ENCODE data around the gene RPRML.

DNA sequence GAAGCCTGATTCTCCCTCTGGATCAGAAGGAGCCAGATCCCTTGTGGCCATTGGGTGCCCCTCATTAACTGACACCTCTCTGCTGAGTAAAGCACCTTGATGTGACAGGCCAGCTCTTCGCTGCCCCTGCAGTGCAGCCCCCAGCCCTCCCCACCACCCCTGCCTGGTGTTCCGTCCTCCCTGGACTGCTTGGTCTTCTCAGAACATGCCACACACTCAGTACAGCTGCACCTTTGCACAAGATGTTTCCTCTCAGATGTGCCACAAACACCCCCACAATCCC, 35.9 kb downstream of the RPRML start:
- TF ChIP-seq CTCF (IDR thresholded peaks at IDR 0.05), result no peak
- TF ChIP-seq POLR2A (IDR thresholded peaks at IDR 0.05), result no peak
